Measurements from ENCODE around the gene DNAI2. TPM values are rescaled to one million over a fixed set of nuclear protein-coding genes. Genes with fewer than 3 reads are reported as not detected.

The DNAI2 gene
- total RNA-seq, 1 experiment from 2014 or later = not detected

GRCh38 chr17:74234486-74234885 lies 39.5 kb upstream of the DNAI2 start:
- Histone ChIP-seq H3K9me2 (ENCODE audit: insufficient read depth) (no peaks in the 10 kb centered on the region), H3K4me1 (ENCODE audit: control insufficient read depth in 1 of 2, insufficient read depth in 2 of 2, low read length in 2 of 2) (no peaks in the 10 kb centered on the region), H3K4me3 (replicated peaks in 1 of 2; ENCODE audit: low read depth in 1 of 2, low read length in 2 of 2) (no peak overlapping the region), H3K27me3 (ENCODE audit: insufficient read depth, low read length) (no peaks in the 10 kb centered on the region), H3K27ac (ENCODE audit: low read depth, low read length) (no peak overlapping the region), H4K20me1 (ENCODE audit: insufficient read depth) (no peaks in the 10 kb centered on the region), H3K9me3 (ENCODE audit: control insufficient read depth in 1 of 2, insufficient read depth in 1 of 2, low read depth in 1 of 2, low read length in 2 of 2) (no peaks in the 10 kb centered on the region), H3K9ac (ENCODE audit: low read length) (no peak overlapping the region), H3K79me2 (ENCODE audit: insufficient read depth, low read length) (no peaks in the 10 kb centered on the region), H3K4me2 (ENCODE audit: low read length) (no peak overlapping the region), H3K36me3 (ENCODE audit: control insufficient read depth in 1 of 2, insufficient read depth in 2 of 2, low read length in 2 of 2) (peaks cover 0 to 4% of the 10 kb centered on the region in 2 experiments; a peak in 1 of 4 replicates), H2AFZ (ENCODE audit: low read depth, low read length, poor library complexity, severe bottlenecking) (no peak overlapping the region)
- ChIA-PET CTCF (no interaction called here), RAD21 (ENCODE audit: low non-redundant PET in 1 of 2, low total read pairs in 2 of 2, uncharacterized antibody in 2 of 2, unreplicated experiment in 2 of 2) (no interaction called here), POLR2A (no interaction called here)
- no TSS peak for BruUV-seq (replicated peaks)
- TF ChIP-seq YY1 (IDR thresholded peaks at IDR 0.05; ENCODE audit: extremely low read depth, insufficient replicate concordance, low read depth, low read length) = no peak
- TF ChIP-seq SP1 (IDR thresholded peaks at IDR 0.05; ENCODE audit: low read depth) = no peak
- TF ChIP-seq ZFX (IDR thresholded peaks at IDR 0.05) = no peak
- TF ChIP-seq EZH2phosphoT487 (IDR thresholded peaks at IDR 0.05; ENCODE audit: borderline replicate concordance) = no peak
- no peak for TF ChIP-seq ZNF274 (IDR thresholded peaks at IDR 0.05; ENCODE audit: low read depth, low read length)
- no peak for TF ChIP-seq CEBPB (IDR thresholded peaks at IDR 0.05; ENCODE audit: low read depth)
- TF ChIP-seq JUND (IDR thresholded peaks at IDR 0.05) = no peak
- no peak for TF ChIP-seq REST (IDR thresholded peaks at IDR 0.05; ENCODE audit: low read depth)
- TF ChIP-seq EZH2 (IDR thresholded peaks at IDR 0.05) = no peak
- TF ChIP-seq POLR2AphosphoS5 (IDR thresholded peaks at IDR 0.05; ENCODE audit: low read depth, low read length) = no peak
- TF ChIP-seq MAX (IDR thresholded peaks at IDR 0.05) = no peak
- no peak for TF ChIP-seq SRF (IDR thresholded peaks at IDR 0.05; ENCODE audit: low read depth)
- TF ChIP-seq ATF3 (IDR thresholded peaks at IDR 0.05) = no peak
- no peak for TF ChIP-seq ZBTB33 (IDR thresholded peaks at IDR 0.05; ENCODE audit: extremely low read depth, insufficient replicate concordance, low read length)
- no peak for TF ChIP-seq CBX3 (IDR thresholded peaks at IDR 0.05; ENCODE audit: low read depth)
- no peak for TF ChIP-seq FOSL1 (IDR thresholded peaks at IDR 0.05; ENCODE audit: low read depth)
- TF ChIP-seq SIN3A (IDR thresholded peaks at IDR 0.05; ENCODE audit: low read depth) = no peak
- no peak for TF ChIP-seq CTCF (IDR thresholded peaks at IDR 0.05 in 2 of 3, conservative IDR thresholded peaks at IDR 0.05 in 1 of 3; ENCODE audit: borderline replicate concordance in 1 of 3, insufficient read depth in 1 of 3, low read depth in 2 of 3, low read length in 2 of 3)
- TF ChIP-seq ELF1 (IDR thresholded peaks at IDR 0.05; ENCODE audit: borderline replicate concordance, low read depth) = no peak
- no peak for TF ChIP-seq RAD21 (IDR thresholded peaks at IDR 0.05; ENCODE audit: low read depth)
- DNase-seq (ENCODE audit: low read depth, low spot score) = no peak
- intact Hi-C loops (cut with micrococcal nuclease) = no loop called here
- ATAC-seq = no peak

All from HCT116 (cell line).